ENCODE data around the gene MRM1.

MRM1 gene, protein sequence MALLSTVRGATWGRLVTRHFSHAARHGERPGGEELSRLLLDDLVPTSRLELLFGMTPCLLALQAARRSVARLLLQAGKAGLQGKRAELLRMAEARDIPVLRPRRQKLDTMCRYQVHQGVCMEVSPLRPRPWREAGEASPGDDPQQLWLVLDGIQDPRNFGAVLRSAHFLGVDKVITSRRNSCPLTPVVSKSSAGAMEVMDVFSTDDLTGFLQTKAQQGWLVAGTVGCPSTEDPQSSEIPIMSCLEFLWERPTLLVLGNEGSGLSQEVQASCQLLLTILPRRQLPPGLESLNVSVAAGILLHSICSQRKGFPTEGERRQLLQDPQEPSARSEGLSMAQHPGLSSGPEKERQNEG

DNA sequence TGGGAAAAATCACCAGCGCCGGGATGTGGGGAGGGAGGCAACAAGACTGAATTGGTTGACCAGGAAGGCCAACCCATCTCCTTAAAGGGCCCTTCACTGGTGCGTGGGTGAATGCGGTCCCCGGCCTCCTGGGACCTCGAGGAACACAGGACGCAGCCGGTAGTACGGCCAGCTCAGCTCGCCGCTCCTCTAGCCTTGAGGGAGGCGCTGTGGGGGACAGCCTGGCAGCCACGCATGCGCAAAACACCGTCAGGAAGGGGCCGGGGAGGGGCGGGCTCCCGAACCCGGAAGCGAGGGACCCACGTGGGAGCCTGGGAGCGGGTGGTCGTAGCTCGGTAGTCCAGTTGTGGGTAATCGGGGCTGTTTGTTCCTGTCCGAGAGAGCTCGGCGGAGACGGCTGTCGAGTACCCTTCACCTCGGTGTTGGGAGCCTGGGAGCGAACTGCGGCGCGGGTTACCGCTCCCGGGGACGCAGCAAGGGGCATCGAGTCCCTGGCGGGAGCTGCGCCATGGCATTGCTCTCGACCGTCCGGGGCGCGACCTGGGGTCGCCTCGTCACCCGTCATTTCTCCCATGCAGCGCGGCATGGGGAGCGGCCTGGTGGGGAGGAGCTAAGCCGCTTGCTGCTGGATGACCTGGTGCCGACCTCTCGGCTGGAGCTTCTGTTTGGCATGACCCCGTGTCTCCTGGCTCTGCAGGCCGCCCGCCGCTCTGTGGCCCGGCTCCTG is at the start of gene MRM1:
Gene MRM1, plus strand, starts transcription at position 281 of the 727 bp plus-strand sequence. Its CDS starts 228 bp downstream, at position 509.
- peak; percentile 95 for DNase-seq (ENCODE audit: low spot score)
- no peak for TF ChIP-seq CTCF (IDR thresholded peaks at IDR 0.05; ENCODE audit: extremely low read depth, missing control alignments)

- DNase-seq (ENCODE audit: low spot score): no peak
- no peak for TF ChIP-seq CTCF (IDR thresholded peaks at IDR 0.05; ENCODE audit: extremely low read depth, missing control alignments)
Measured at GRCh38 chr17:36553459-36553858, 47.9 kb upstream of the MRM1 start.

- DNase-seq (ENCODE audit: low spot score): no peak
- TF ChIP-seq CTCF (IDR thresholded peaks at IDR 0.05; ENCODE audit: extremely low read depth, missing control alignments): no peak
Measured at GRCh38 chr17:36566081-36566480, 35.3 kb upstream of the MRM1 start.

DNA sequence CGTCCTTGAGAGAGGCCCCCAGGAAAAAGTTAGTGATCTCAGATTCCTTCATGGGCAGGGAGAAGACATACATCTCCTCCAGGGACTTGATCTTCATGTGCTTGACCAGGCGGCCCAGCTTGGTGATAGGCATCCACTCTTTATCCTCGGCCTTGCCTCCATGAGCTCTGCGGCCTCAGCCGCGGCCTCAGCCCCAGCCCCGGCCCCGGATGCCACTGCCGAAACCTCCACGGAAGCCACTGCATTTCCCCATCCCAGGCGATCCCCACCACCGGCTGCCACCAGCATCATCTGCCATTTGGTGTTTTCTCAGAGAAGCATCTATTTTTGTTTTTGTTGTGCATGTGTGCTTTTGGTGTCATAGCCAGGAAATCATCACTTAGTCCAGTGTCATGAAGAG is 26.4 kb upstream of the MRM1 start:
- no peak for TF ChIP-seq CTCF (IDR thresholded peaks at IDR 0.05; ENCODE audit: extremely low read depth, missing control alignments)
- no peak for DNase-seq (ENCODE audit: low spot score)

DNA sequence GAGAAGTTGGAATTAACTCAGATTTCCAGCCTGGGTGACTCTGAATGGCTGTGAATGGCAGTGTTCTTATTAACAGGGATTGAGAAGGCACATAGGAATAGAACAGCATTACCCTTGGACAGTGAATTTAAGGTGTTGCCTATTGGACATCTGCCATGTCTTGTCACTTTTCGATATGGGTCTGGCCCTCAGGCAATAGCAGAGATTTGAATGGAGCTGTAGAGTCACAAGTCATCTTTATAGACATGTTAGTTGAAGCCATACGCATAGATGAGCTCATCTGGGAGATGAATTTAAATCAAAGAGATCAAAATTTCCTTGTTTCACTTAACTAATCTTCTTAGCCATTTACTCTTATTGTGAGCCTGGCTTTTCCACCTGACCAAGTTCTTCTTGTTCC is 24.6 kb upstream of the MRM1 start:
- no peak for DNase-seq (ENCODE audit: low spot score)
- TF ChIP-seq CTCF (IDR thresholded peaks at IDR 0.05; ENCODE audit: extremely low read depth, missing control alignments): no peak

DNA sequence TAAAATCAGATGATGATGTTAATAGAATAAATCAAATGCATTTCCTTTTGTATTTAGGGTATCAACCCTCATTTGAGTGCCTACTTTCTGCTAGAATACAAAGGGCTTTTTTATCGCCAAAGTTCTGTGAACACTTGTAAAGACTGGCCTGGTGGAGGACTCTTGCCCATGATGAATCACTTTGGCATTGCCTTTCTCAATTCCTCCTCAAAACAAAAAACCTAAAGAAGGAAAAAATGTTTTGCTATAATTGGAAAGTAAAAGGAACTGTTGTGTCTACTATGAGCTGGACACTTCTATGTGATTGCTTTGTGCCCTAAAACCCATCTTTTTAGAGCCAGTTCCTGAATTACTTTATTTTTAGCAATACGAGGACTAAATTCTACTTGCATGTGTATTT is 22.7 kb upstream of the MRM1 start:
- no peak for TF ChIP-seq CTCF (IDR thresholded peaks at IDR 0.05; ENCODE audit: extremely low read depth, missing control alignments)
- no peak for DNase-seq (ENCODE audit: low spot score)

GRCh38 chr17:36583787-36584186 is 17.6 kb upstream of the MRM1 start:
- DNase-seq (ENCODE audit: low spot score): no peak
- no peak for TF ChIP-seq CTCF (IDR thresholded peaks at IDR 0.05; ENCODE audit: extremely low read depth, missing control alignments)
